Measurements from ENCODE around the gene ETV6.

DNA sequence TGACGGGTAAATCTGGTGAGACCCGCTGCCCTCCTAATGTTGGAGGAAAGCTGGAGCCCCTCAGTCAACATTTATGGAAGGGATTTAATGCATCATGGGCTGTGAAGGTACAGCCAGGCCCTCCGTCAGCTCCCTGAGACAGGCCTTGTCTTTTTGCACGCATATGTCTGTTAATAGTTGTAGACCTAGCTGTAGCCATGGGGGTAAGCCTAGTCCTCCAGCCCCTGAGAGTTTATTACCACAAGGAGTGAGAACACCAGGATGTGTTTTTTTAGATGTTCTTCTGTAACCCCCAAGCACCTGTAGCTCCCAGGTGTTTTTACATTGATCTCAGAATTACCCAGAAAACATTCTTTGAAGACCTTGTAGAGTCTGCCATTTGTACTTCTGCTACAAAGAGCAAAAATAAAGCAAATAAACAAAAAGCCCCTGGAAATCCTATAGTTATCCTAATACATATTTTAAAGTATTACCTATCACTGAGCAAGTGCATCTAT is 25.5 kb downstream of the ETV6 start:
- TF ChIP-seq, protein P1, sequence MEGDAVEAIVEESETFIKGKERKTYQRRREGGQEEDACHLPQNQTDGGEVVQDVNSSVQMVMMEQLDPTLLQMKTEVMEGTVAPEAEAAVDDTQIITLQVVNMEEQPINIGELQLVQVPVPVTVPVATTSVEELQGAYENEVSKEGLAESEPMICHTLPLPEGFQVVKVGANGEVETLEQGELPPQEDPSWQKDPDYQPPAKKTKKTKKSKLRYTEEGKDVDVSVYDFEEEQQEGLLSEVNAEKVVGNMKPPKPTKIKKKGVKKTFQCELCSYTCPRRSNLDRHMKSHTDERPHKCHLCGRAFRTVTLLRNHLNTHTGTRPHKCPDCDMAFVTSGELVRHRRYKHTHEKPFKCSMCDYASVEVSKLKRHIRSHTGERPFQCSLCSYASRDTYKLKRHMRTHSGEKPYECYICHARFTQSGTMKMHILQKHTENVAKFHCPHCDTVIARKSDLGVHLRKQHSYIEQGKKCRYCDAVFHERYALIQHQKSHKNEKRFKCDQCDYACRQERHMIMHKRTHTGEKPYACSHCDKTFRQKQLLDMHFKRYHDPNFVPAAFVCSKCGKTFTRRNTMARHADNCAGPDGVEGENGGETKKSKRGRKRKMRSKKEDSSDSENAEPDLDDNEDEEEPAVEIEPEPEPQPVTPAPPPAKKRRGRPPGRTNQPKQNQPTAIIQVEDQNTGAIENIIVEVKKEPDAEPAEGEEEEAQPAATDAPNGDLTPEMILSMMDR (IDR thresholded peaks at IDR 0.05) = no peak
- no peak for TF ChIP-seq POLR2A (IDR thresholded peaks at IDR 0.05)
